Measurements from ENCODE around the gene PNLIPRP2. TPM values are rescaled to one million over a fixed set of nuclear protein-coding genes. Genes with fewer than 3 reads are reported as not detected.
A peak's percentile ranks its signal among the peaks of the same experiment; 100 is the strongest.

The PNLIPRP2 gene
- total and polyA plus RNA-seq, 2 of the 8 experiments (the other 6 are each of a cell fraction or from before 2014, with no cell fraction given), result 0.11 TPM; not detected in 1

GRCh38 chr10:116668446-116668845 lies 47.7 kb downstream of the PNLIPRP2 start:
- Histone ChIP-seq H3K4me2 (ENCODE audit: insufficient read depth in 1 of 2, low read depth in 2 of 2, low read length in 2 of 2) (peak overlapping the region in 1 of 2 experiments; percentile 75; a peak in 1 of 4 replicates), H3K9ac (replicated peaks in 1 of 4; ENCODE audit: extremely low read depth in 1 of 4, low read depth in 3 of 4, low read length in 3 of 4) (no peak overlapping the region), H4K20me1 (replicated peaks in 1 of 2; ENCODE audit: control insufficient read depth in 1 of 2, insufficient read depth in 2 of 2, low read length in 2 of 2) (peaks cover 0 to 2% of the 10 kb centered on the region in 2 experiments), H2BK12ac (ENCODE audit: low read depth, low read length) (no peak overlapping the region), H4K91ac (replicated peaks; ENCODE audit: insufficient read length, low read length) (no peak overlapping the region), H4K5ac (ENCODE audit: insufficient read length, low read depth, low read length) (no peak overlapping the region), H2BK120ac (replicated peaks; ENCODE audit: low read depth, low read length) (no peak overlapping the region), H4K8ac (ENCODE audit: extremely low read depth, insufficient read depth, low read length) (no peak overlapping the region), H2AK5ac (ENCODE audit: low read depth, low read length) (no peak overlapping the region), H3K79me1 (ENCODE audit: low read depth, low read length) (peaks cover 2% of the 10 kb centered on the region; the same call in 1 of the 2 replicates), H3K23me2 (ENCODE audit: low read depth, low read length) (no peaks in the 10 kb centered on the region; the same call in none of the 2 replicates), H2BK15ac (ENCODE audit: low read length) (no peak overlapping the region), H3K56ac (replicated peaks; ENCODE audit: insufficient read length, low read depth, low read length) (no peak overlapping the region), H3K4me1 (replicated peaks in 1 of 4; ENCODE audit: control insufficient read depth in 3 of 4, insufficient read depth in 4 of 4, low read length in 3 of 4) (peaks cover 0 to 20% (median 11%) of the 10 kb centered on the region in 4 experiments; a peak in 6 of 7 replicates), H3K9me3 (ENCODE audit: insufficient read depth in 2 of 2, low read depth in 1 of 2, low read length in 1 of 2) (no peaks in the 10 kb centered on the region), H3K23ac (ENCODE audit: insufficient read length) (no peak overlapping the region), H3K4ac (replicated peaks; ENCODE audit: insufficient read length, low read depth, low read length) (no peak overlapping the region), H2AFZ (ENCODE audit: low read length) (no peak overlapping the region), H3K27ac (ENCODE audit: low read depth, low read length) (no peak overlapping the region), H2BK5ac (ENCODE audit: low read depth, low read length) (no peak overlapping the region), H3K36me3 (ENCODE audit: control insufficient read depth in 2 of 4, insufficient read depth in 4 of 4, low read length in 3 of 4) (peaks cover 5 to 37% (median 11%) of the 10 kb centered on the region in 4 experiments; a peak in 7 of 8 replicates), H3K18ac (ENCODE audit: extremely low read depth, low read length) (no peak overlapping the region), H3K27me3 (replicated peaks in 1 of 4; ENCODE audit: control insufficient read depth in 3 of 4, extremely low read depth in 1 of 4, insufficient read depth in 3 of 4, low read length in 3 of 4) (no peaks in the 10 kb centered on the region), H2BK20ac (ENCODE audit: low read length) (no peak overlapping the region), H3K79me2 (ENCODE audit: control insufficient read depth in 1 of 2, insufficient read depth in 2 of 2, low read length in 2 of 2) (0 out of 4 replicates have a peak, but pooled peaks cover 0 to 4% of the 10 kb centered on the region in 2 experiments), H3K4me3 (ENCODE audit: extremely low read depth in 1 of 4, insufficient read depth in 2 of 4, low read depth in 3 of 4, low read length in 4 of 4) (no peak overlapping the region; a peak in 1 of 8 replicates), H3K14ac (ENCODE audit: insufficient read length) (no peak overlapping the region)
- WGBS, 2 experiments (ENCODE audit: extremely low coverage in 1 of 2, insufficient coverage in 1 of 2, insufficient read length in 1 of 2, insufficient replicate concordance in 2 of 2, low coverage in 1 of 2, low lambda C conversion rate in 2 of 2, missing lambda C conversion rate in 1 of 2), result 83% methylated on average over 2 of the region's 2 CpGs; no CpG with 5 or more reads in 1 of the 2 experiments
- CTCF ChIA-PET (ENCODE audit: partially characterized antibody), result interaction anchor here (0.6 to 1.0 kb wide), 2 partner anchors 14 to 204 kb away, joined by 3 read pairs; no protein-coding TSS in a partner anchor
- no peak for FAIRE-seq
- POLR2A ChIA-PET (ENCODE audit: partially characterized antibody), result interaction anchor here (1.7 kb wide), 1 partner anchor 13 kb away, joined by 3 read pairs; no protein-coding TSS in a partner anchor
- no peak for DNase-seq (ENCODE audit: low read depth in 1 of 2, low spot score in 2 of 2)
- TF ChIP-seq NRF1 (IDR thresholded peaks at IDR 0.05; ENCODE audit: low read depth, low read length) (no peak), BACH1 (IDR thresholded peaks at IDR 0.05; ENCODE audit: low read length) (no peak), GABPA (IDR thresholded peaks at IDR 0.05; ENCODE audit: borderline replicate concordance, insufficient read depth, low read length) (no peak), HDAC2 (IDR thresholded peaks at IDR 0.05; ENCODE audit: borderline replicate concordance in 1 of 2, low read depth in 2 of 2, low read length in 2 of 2) (no peak), SP2 (IDR thresholded peaks at IDR 0.05; ENCODE audit: low read length) (no peak), GTF2F1 (IDR thresholded peaks at IDR 0.05; ENCODE audit: borderline replicate concordance, low read depth, low read length) (no peak), KDM5A (IDR thresholded peaks at IDR 0.05; ENCODE audit: low read length) (no peak), CBX8 (IDR thresholded peaks at IDR 0.05; ENCODE audit: borderline replicate concordance, low read depth, low read length) (no peak)
- TF ChIP-seq, protein P1, sequence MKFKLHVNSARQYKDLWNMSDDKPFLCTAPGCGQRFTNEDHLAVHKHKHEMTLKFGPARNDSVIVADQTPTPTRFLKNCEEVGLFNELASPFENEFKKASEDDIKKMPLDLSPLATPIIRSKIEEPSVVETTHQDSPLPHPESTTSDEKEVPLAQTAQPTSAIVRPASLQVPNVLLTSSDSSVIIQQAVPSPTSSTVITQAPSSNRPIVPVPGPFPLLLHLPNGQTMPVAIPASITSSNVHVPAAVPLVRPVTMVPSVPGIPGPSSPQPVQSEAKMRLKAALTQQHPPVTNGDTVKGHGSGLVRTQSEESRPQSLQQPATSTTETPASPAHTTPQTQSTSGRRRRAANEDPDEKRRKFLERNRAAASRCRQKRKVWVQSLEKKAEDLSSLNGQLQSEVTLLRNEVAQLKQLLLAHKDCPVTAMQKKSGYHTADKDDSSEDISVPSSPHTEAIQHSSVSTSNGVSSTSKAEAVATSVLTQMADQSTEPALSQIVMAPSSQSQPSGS (IDR thresholded peaks at IDR 0.05; ENCODE audit: low read length), result no peak
